GM12878 (cell line): Measurements from ENCODE around the gene APELA. TPM values are rescaled to one million over a fixed set of nuclear protein-coding genes. Genes with fewer than 3 reads are reported as not detected.

Source experiments
- ATAC-seq: fragments of 200-7000 bp; cut with Tn5 transposase; 3 replicates; pipeline ENCODE4 v1.9.1; 2020; ENCODE audit warnings: mild to moderate bottlenecking, moderate library complexity
- BruUV-seq: library from RNA; stranded (reverse); fragments of 400-500 nt; replicated peaks from 2 replicates; lab custom pipeline; 2021; lab: Mats Ljungman, UMichigan
- CTCF ChIA-PET: fragments of 300-600 bp; sonication (Branson Sonifier 250); formaldehyde crosslinking; extraction: SDS; loops from one replicate; lab custom pipeline; 2021; ENCODE audit warnings: inconsistent platforms; lab: Yijun Ruan, JAX
- POLR2A ChIA-PET: fragments of 350-600 bp; formaldehyde crosslinking; extraction: SDS; loops from one replicate; lab custom pipeline; 2021; ENCODE audit warnings: inconsistent platforms; lab: Charles Lee
- RAD21 ChIA-PET: fragments of 300-600 bp; sonication (Branson Sonifier 250); formaldehyde crosslinking; loops from one replicate; lab custom pipeline; 2023; ENCODE audit warnings: antibody characterized with exemption; ENCODE audit not compliant: unreplicated experiment; lab: Charles Lee
- SMC1A ChIA-PET: fragments of 300-600 bp; sonication (Branson Sonifier 250); formaldehyde crosslinking; loops from one replicate; lab custom pipeline; 2023; ENCODE audit not compliant: unreplicated experiment, uncharacterized antibody; lab: Charles Lee
- DNase-seq: peaks from one replicate; pipeline ENCODE4 v3.0.0-alpha.2; 2011; ENCODE audit warnings: low read depth, low spot score
- FAIRE-seq: peaks from 3 replicates; lab custom pipeline; 2011; peaks lifted over from hg19 to GRCh38; lab: Jason Lieb, UNC
- H2AFZ ChIP-seq: 2 replicates; pipeline ENCODE4 v1.6.0; 2011; ENCODE audit warnings: low read depth, low read length, control low read depth; ENCODE audit not compliant: control insufficient read depth
- H3K27ac ChIP-seq: 2 replicates; pipeline ENCODE4 v1.5.1; 2011; ENCODE audit warnings: control low read depth; ENCODE audit not compliant: control insufficient read depth, insufficient read depth
- H3K27me3 ChIP-seq, 2 experiments: replicated peaks in 1 of 2; 2 replicates each; pipeline versions ENCODE4 v1.6.0 to v1.6.1; 2011; ENCODE audit warnings: low read length in 1 of 2; ENCODE audit not compliant: control insufficient read depth in 2 of 2, insufficient read depth in 2 of 2
- H3K36me3 ChIP-seq, 2 experiments: 2 replicates each; pipeline ENCODE4 v1.5.1; 2011; ENCODE audit warnings: low read length in 1 of 2; ENCODE audit not compliant: control insufficient read depth in 2 of 2, insufficient read depth in 2 of 2
- H3K4me1 ChIP-seq: 2 replicates; pipeline ENCODE4 v1.6.1; 2011; ENCODE audit warnings: mild to moderate bottlenecking, low read length, moderate library complexity, mixed read lengths; ENCODE audit not compliant: control insufficient read depth, insufficient read depth
- H3K4me2 ChIP-seq: 2 replicates; pipeline ENCODE4 v1.6.0; 2011; ENCODE audit warnings: control low read depth; ENCODE audit not compliant: control insufficient read depth, insufficient read depth
- H3K4me3 ChIP-seq: fragments of 200-600 bp; sonication (generic); 2 replicates; pipeline ENCODE4 v1.5.1; 2016
- H3K79me2 ChIP-seq: 2 replicates; pipeline ENCODE4 v1.6.0; 2011; ENCODE audit warnings: low read length; ENCODE audit not compliant: control insufficient read depth, insufficient read depth
- H3K9ac ChIP-seq: 2 replicates; pipeline ENCODE4 v1.8.0; 2011; ENCODE audit warnings: low read length, control low read depth, mixed read lengths; ENCODE audit not compliant: control insufficient read depth, insufficient read depth
- H3K9me3 ChIP-seq: replicated peaks from 3 replicates; pipeline ENCODE4 v1.5.1; 2011; ENCODE audit warnings: mild to moderate bottlenecking, low read length; ENCODE audit not compliant: control insufficient read depth, insufficient read depth
- H4K20me1 ChIP-seq: 2 replicates; pipeline ENCODE4 v1.6.0; 2011; ENCODE audit not compliant: control insufficient read depth, insufficient read depth
- CHD1 ChIP-seq: IDR thresholded peaks from 2 replicates; pipeline ENCODE4 v1.6.1; 2012; ENCODE audit warnings: low read depth, low read length, improper control_type of control experiment
- CREM ChIP-seq: IDR thresholded peaks from 2 replicates; pipeline ENCODE4 v1.6.1; 2014; ENCODE audit warnings: antibody characterized with exemption, low read depth
- DPF2 ChIP-seq: fragments of 450-650 bp; IDR thresholded peaks from 2 replicates; pipeline ENCODE4 v1.6.1; 2017; ENCODE audit warnings: mild to moderate bottlenecking
- EZH2 ChIP-seq: IDR thresholded peaks from 2 replicates; pipeline ENCODE4 v1.6.1; 2012; ENCODE audit warnings: low read depth, mild to moderate bottlenecking, control low read depth, inconsistent platforms, low read length, borderline replicate concordance; ENCODE audit not compliant: control insufficient read depth
- NR2F1 ChIP-seq: fragments of 450-650 bp; conservative IDR thresholded peaks from 2 replicates; pipeline ENCODE4 v1.6.1; 2017; ENCODE audit warnings: mild to moderate bottlenecking
- SP1 ChIP-seq: IDR thresholded peaks from one replicate; pipeline ENCODE4 v1.6.1; 2011; ENCODE audit warnings: low read depth, low read length
- WGBS: methylation state at CpG from one replicate; pipeline ENCODE4 v1.1.6; 2016; ENCODE audit warnings: low lambda C conversion rate; ENCODE audit not compliant: insufficient replicate concordance, insufficient coverage; ENCODE audit errors: missing lambda C conversion rate; 5-methylcytosine and 5-hydroxymethylcytosine counted together
- in situ Hi-C: fragments of 300-500 bp; cut with MboI; formaldehyde crosslinking; loops from 9 replicates; pipeline ENCODE4 v1.14.3; 2018; ENCODE audit warnings: mixed read lengths
- intact Hi-C: fragments of 100-400 bp; cut with micrococcal nuclease; formaldehyde crosslinking; loops from one replicate; pipeline ENCODE4 v1.14.2; 2022; ENCODE audit not compliant: unreplicated experiment
- polyA plus RNA-seq, 11 experiments: library from polyadenylated mRNA; depleted of rRNA in 4 of 11; unstranded in 6 of 11; stranded (reverse) in 5 of 11; fragments of >200 nt; fragmentation: Nextera tagmentation in 4 of 11; fragmentation: Illumina TruSeq in 1 of 11; extraction: Ambion mirVana in 4 of 11; extraction: Trizol in 1 of 11; gene quantifications; 1 replicate in 1 of 11; 2 replicates in 10 of 11; pipeline versions ENCODE4 v1.2.1 to v1.2.3, GENCODE V29; 2011 to 2016; ENCODE audit warnings: inconsistent platforms in 2 of 11, missing spikeins in 2 of 11, low read depth in 1 of 11
- total RNA-seq, 4 experiments: library from RNA; depleted of rRNA in 3 of 4; stranded (reverse); fragments of >200 nt in 3 of 4; fragmentation: Illumina TruSeq in 1 of 4; extraction: Trizol in 1 of 4; gene quantifications; 2 replicates each; pipeline versions ENCODE4 v1.2.1 to v1.2.3, GENCODE V29; 2013 to 2021
- TF ChIP-seq, protein P1 (sequence below): fragments of 450-650 bp; IDR thresholded peaks from 2 replicates; pipeline ENCODE4 v1.6.1; 2017; ENCODE audit warnings: mild to moderate bottlenecking, moderate library complexity
- TF ChIP-seq, protein P2 (sequence below): fragments of 450-650 bp; formaldehyde crosslinking; IDR thresholded peaks from 2 replicates; pipeline ENCODE4 v1.4.0; 2020; ENCODE audit warnings: mild to moderate bottlenecking, moderate library complexity

Gene APELA
- total and polyA plus RNA-seq, 10 of the 15 experiments (the other 5 are each of a cell fraction or from before 2014, with no cell fraction given) = 0.79 to 6.9 (median 1.2) TPM

DNA sequence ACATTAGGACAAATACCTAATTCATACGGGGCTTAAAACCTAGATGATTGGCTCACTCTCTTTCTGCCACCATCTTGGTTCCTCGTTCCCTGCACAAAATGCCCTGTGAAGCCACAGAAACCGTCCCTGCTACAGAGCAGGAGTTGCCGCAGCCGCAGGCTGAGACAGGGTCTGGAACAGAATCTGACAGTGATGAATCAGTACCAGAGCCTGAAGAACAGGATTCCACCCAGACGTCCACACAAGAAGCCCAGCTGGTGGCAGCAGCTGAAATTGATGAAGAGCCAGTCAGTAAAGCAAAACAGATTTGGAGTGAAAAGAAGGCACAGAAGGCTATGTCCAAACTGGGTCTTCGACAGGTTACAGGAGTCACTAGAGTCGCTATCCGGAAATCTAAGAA, 66.2 kb downstream of the APELA start:
- H3K9me3 ChIP-seq = no peaks in the 10 kb centered on the region; the same call in 2 of the 3 replicates
- no peak overlapping the region for H3K4me3 ChIP-seq
- H3K4me1 ChIP-seq = no peaks in the 10 kb centered on the region; the same call in 1 of the 2 replicates
- no peak overlapping the region for H2AFZ ChIP-seq
- no peaks in the 10 kb centered on the region; a peak in 2 of 4 replicates for H3K36me3 ChIP-seq
- TF ChIP-seq, protein P1, sequence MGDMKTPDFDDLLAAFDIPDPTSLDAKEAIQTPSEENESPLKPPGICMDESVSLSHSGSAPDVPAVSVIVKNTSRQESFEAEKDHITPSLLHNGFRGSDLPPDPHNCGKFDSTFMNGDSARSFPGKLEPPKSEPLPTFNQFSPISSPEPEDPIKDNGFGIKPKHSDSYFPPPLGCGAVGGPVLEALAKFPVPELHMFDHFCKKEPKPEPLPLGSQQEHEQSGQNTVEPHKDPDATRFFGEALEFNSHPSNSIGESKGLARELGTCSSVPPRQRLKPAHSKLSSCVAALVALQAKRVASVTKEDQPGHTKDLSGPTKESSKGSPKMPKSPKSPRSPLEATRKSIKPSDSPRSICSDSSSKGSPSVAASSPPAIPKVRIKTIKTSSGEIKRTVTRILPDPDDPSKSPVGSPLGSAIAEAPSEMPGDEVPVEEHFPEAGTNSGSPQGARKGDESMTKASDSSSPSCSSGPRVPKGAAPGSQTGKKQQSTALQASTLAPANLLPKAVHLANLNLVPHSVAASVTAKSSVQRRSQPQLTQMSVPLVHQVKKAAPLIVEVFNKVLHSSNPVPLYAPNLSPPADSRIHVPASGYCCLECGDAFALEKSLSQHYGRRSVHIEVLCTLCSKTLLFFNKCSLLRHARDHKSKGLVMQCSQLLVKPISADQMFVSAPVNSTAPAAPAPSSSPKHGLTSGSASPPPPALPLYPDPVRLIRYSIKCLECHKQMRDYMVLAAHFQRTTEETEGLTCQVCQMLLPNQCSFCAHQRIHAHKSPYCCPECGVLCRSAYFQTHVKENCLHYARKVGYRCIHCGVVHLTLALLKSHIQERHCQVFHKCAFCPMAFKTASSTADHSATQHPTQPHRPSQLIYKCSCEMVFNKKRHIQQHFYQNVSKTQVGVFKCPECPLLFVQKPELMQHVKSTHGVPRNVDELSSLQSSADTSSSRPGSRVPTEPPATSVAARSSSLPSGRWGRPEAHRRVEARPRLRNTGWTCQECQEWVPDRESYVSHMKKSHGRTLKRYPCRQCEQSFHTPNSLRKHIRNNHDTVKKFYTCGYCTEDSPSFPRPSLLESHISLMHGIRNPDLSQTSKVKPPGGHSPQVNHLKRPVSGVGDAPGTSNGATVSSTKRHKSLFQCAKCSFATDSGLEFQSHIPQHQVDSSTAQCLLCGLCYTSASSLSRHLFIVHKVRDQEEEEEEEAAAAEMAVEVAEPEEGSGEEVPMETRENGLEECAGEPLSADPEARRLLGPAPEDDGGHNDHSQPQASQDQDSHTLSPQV = no peak
- TF ChIP-seq, protein P2, sequence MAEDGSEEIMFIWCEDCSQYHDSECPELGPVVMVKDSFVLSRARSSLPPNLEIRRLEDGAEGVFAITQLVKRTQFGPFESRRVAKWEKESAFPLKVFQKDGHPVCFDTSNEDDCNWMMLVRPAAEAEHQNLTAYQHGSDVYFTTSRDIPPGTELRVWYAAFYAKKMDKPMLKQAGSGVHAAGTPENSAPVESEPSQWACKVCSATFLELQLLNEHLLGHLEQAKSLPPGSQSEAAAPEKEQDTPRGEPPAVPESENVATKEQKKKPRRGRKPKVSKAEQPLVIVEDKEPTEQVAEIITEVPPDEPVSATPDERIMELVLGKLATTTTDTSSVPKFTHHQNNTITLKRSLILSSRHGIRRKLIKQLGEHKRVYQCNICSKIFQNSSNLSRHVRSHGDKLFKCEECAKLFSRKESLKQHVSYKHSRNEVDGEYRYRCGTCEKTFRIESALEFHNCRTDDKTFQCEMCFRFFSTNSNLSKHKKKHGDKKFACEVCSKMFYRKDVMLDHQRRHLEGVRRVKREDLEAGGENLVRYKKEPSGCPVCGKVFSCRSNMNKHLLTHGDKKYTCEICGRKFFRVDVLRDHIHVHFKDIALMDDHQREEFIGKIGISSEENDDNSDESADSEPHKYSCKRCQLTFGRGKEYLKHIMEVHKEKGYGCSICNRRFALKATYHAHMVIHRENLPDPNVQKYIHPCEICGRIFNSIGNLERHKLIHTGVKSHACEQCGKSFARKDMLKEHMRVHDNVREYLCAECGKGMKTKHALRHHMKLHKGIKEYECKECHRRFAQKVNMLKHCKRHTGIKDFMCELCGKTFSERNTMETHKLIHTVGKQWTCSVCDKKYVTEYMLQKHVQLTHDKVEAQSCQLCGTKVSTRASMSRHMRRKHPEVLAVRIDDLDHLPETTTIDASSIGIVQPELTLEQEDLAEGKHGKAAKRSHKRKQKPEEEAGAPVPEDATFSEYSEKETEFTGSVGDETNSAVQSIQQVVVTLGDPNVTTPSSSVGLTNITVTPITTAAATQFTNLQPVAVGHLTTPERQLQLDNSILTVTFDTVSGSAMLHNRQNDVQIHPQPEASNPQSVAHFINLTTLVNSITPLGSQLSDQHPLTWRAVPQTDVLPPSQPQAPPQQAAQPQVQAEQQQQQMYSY (CRISPR knock-in tag) = no peak
- TF ChIP-seq DPF2 (no peak), CREM (no peak), CHD1 (no peak), SP1 (no peak), NR2F1 (no peak), EZH2 (no peak)
- no TSS peak for BruUV-seq
- ChIA-PET RAD21 (no interaction called here), POLR2A (no interaction called here), SMC1A (no interaction called here), CTCF (no interaction called here)
- no peaks in the 10 kb centered on the region for H4K20me1 ChIP-seq
- no peak for FAIRE-seq
- H3K27me3 ChIP-seq = no peaks in the 10 kb centered on the region
- no peak for DNase-seq
- ATAC-seq = no peak
- H3K79me2 ChIP-seq = no peaks in the 10 kb centered on the region
- no peak overlapping the region for H3K4me2 ChIP-seq
- intact Hi-C loops (no loop called here), in situ Hi-C loops (loop anchor here (25.0 kb wide), 1 partner anchor 1781 kb away; the partner anchor contains the start of gene NAF1)
- H3K27ac ChIP-seq = no peak overlapping the region
- WGBS = 95% methylated on average over 9 of the region's 9 CpGs
- no peak overlapping the region for H3K9ac ChIP-seq
